NK-92 (cell line): ENCODE data around the gene GULP1.
"Not testable (repeated sequence)": the region's sequence is repeated elsewhere in the genome, so short reads cannot be mapped to it uniquely, and the experiment has no call there.

Experiments used
- DNase-seq: peaks from one replicate; lab custom pipeline; 2025; ENCODE audit not compliant: unreplicated experiment; lab: John Stamatoyannopoulos, UW

The GULP1 gene

GRCh38 chr2:188522517-188522916, 230.8 kb downstream of the GULP1 start:
- no peak for DNase-seq

DNA sequence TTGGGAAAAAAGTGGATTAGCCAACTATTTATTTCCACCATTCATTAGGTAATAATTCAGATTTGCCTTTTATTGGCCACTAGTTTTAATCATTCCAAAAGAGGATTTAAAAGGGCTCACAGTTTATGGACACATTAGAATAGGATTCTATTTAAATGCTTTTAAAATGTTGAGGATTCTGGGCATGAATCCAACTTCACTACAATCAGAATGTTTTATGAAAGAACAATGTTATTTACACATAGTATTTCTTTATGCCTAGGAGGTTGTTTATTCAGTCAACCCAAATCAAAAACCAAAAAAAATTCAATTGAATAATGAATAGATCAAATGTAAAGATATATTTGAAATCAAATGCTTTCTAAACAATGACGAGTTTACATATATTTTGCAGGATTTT, 232.2 kb downstream of the GULP1 start:
- no peak for DNase-seq

DNA sequence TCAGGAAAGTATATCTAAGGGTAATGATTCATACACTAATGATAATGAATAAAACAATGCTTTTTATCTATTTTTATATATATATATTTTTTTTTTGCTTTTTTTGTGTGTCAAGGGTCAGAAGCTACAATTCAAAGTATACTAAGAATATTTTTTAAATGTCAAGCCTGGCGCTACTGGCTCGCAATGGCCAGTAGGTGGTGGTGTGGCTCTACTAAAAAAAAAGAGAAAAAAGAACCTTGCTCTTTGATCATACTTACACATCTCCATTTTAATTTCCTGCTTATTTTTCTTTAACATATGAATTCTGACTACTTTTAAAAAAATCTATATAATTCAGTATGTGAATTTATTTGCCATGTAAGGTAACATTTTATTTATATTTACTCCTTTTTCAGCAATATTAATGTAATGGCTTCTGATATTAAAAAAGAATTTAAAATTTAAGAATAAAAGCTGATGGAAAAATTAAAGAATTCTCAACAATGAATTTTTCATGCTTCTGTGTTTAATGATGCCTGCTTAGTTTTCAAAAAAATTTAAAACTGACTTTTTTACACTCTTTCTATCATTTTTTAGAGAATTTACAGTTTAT, 232.9 kb downstream of the GULP1 start:
- no peak for DNase-seq

- DNase-seq, result no peak
Measured at GRCh38 chr2:188526701-188527100, 235.0 kb downstream of the GULP1 start.

DNA sequence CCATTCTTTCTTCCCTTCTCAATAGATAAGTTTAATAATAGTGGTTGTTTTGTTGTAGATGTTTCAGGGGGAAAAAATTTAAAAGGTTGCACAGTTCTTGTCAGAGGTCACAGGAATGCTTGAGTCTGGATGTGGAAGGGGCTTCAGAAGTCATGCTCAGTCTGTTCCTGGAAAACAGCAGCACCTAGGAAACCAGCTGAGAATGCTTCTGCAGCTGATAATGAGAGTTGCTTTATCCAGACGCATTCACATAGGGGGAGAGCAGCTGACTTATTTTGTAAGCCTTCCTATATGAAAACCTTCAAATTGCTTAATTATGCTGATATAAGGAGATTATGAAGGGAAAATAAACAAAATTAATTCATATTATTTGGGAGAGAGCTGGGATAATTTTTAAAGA, 235.5 kb downstream of the GULP1 start:
- no peak for DNase-seq

- DNase-seq, result no peak
Measured at GRCh38 chr2:188527581-188527993, 235.9 kb downstream of the GULP1 start.

GRCh38 chr2:188529710-188530109, 238.0 kb downstream of the GULP1 start:
- DNase-seq, result no peak

- DNase-seq, result no peak
Measured at GRCh38 chr2:188534875-188535274, 243.2 kb downstream of the GULP1 start.

- no peak for DNase-seq
Measured at GRCh38 chr2:188551671-188552070, 260.0 kb downstream of the GULP1 start.

GRCh38 chr2:188557081-188557480, 265.4 kb downstream of the GULP1 start:
- no peak for DNase-seq

DNA sequence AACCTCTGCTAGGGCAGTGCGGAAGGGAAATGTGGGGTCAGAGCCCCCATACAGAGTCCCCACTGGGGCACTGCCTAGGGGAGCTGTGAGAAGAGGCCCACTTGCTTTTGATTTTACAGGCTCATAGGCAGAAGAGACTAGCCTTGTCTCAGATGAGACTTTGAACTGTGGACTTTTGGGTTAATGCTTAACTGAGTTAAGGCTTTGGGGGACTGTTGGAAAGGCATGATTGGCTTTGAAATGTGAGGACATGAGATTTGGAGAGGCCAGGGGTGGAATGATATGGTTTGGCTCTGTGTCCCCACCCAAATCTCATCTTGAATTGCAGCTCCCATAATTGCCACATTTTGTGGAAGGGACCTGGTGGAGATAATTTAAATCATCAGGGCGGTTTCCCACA, 267.8 kb downstream of the GULP1 start:
- not testable (repeated sequence) for DNase-seq

- no peak for DNase-seq
Measured at GRCh38 chr2:188561473-188561979, 269.9 kb downstream of the GULP1 start.

DNA sequence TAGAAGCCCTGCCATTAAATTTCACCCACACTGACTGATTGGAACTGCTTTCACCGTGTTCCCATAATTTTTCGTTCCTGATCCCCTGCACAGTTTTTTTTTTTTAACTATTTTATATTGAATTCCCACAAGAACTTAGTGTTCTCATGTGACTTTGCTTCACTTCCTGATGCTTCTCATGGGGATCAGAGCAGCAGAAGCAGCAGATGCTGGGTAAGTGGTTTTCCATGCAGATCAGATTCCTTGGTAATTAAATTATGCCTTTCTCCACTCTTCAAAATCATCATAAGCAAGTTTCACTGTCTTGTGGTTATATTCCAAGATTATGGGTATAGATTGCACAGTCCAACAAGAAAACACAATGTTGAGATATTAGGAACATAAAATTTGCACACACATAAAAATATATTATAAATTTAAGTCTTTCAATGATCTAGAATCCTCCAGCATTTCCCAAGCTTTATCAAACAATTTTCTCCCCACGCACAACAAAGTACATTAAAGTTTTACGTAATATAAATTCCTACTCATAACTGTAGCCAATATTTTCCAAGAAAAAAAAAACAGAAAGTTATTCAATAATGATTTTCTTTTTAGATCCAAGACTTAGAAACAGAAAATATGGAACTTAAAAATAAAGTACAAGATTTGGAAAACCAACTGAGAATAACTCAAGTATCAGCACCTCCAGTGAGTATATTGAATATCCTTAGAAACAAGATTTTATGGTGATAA, 277.9 kb downstream of the GULP1 start:
- DNase-seq, result no peak

DNA sequence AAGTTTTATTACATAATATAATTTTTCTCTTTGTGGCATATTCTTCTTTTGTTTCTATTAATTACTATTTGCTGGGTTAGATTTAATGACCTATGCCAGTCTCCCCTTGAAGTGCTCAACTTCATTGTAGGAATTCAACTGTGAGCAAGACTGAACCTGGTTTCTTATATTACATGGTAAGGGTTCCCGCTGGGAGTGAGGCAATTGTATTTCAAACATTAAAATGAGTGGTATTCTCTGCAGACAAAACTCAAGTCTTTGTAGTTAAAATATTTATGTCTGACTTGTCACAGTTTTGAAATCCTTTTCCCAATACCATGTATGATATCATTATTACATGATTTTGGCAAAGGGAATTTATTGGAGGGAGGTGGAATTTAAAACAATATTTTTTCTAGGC, 278.7 kb downstream of the GULP1 start:
- no peak for DNase-seq

DNA sequence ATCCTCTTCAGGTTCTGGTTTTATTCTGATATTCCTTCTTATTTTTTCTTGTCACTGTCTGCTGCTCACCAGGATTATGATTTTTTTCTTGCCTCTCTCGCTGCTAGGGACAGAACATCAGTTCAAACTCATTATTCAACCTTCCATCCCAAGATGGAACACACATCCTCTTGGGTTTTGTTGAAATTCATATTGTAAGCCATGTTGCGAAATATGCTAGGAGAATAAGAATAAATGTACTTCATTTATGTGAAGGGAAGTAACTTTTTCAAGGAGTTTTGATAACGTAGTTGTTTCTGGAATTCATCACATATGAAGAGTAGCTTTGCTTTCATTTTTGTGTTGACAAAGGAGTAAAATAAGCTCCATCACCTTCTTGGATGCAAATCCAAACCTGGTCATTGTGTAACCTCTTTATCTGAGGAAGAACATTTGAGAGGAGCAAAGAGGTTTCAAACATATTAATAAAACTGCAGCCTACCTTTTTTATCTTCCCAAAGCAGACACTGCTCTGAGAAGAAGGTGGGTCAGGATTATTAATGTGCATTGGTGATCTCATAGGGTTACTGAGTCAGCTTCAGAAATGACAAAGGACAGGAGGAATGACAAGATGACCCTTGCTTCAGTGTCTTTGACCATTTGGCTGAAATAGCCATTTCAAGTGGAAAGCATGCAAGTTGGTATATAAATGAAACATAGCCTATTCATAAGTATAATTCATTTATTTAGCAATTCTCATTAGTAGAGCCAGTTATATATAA, 280.0 kb downstream of the GULP1 start:
- no peak for DNase-seq

- DNase-seq, result no peak
Measured at GRCh38 chr2:188572592-188572991, 280.9 kb downstream of the GULP1 start.

DNA sequence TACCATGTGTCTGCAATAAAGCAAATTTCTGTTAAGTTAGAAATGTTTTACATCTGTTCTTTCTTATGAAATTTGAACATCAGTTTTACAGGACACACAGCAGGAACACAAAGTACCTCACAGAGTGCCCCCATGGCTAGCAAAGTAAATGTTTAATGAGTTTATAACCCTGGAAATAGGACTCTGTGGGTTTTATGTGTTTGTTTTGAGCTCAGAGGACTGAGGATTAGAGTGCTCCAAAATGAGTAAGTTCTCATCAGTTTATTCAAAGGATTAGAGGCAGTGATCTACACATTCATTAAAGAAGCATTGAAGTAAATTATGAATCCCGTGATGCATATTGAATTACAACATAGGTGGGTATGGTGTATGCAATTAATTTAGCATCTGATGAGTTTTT, 281.8 kb downstream of the GULP1 start:
- no peak for DNase-seq

GRCh38 chr2:188576006-188576405, 284.3 kb downstream of the GULP1 start:
- no peak for DNase-seq

DNA sequence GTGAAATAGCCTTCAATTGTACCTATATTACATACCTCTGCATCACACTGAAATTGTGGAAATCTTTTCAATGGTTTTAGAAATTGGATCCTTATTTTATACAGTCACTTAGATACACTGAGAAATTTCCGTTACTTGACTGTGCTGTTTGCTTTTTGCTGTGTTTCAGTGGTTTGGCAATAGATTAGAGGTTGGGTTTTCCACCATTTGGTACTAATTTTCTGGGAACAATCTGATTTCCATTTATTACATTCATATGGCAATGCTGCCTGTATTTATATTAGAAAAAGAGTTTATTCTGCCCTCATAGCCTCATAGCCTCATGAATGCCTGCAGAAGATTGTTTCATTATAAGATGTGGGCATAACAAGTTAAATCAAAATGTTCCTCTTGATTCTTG, 285.0 kb downstream of the GULP1 start:
- no peak for DNase-seq

DNA sequence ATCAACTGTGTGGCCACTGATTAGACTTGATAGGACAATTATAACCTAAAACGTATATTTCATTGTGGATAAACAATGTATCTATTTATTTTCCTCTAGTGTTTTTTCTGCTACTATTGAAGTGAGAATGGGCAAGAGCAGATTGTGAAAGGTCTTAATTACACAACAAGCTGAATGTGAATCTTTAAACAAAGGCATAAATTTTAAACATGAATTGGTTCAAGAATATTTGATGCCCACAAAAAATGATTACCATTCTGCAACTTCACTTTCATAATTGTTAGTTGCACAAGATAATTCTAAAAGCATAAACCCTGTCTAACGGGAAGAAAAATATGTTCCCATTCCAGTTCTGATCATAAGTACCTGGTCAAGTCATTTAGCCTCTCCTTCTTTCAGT, 285.6 kb downstream of the GULP1 start:
- DNase-seq, result no peak

DNA sequence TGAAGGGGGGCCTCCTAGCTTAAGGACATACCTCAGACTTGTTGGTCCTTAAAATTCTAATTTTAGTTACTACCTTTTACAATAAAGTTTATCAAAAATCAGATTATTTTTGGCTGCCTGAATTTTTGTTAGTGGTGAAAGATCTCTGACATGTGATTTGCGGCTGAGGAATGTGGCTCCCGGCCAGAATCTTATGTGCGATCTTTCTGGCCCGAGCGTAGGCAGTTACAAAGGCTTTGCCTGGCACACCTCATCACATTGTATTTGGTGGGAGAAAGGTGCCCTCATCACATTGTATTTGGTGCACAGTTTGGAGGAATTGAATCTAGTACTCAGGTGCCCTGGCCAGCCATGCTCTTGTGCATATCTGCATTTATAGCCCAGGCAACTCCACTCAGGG, 289.1 kb downstream of the GULP1 start:
- no peak for DNase-seq

DNA sequence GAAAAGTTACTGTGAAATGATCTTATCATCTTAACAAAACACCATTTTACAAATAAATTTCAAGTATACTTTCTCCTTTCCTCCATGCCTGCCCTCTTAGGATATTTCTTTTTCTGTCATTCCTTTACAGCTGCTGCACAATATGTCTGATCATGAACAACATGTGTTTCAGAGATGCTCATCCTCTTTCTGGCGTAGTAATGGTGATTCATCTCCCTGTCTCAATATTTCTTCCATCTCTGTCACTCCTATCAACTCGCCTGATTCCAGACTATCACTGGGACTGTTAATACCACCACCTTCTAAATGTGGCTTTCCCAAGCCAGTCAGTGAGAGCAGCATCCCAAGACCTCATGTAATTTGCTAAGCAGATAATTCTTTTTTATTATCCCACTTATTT, 290.5 kb downstream of the GULP1 start:
- DNase-seq, result no peak
